ENCODE results near the gene SLC38A7. TPM values are rescaled to one million over a fixed set of nuclear protein-coding genes. Genes with fewer than 3 reads are reported as not detected.
A peak's percentile ranks its signal among the peaks of the same experiment; 100 is the strongest.
"Not testable (repeated sequence)": the region's sequence is repeated elsewhere in the genome, so short reads cannot be mapped to it uniquely, and the experiment has no call there.

SLC38A7 gene
- 36.1 TPM for total RNA-seq
- long read RNA-seq, full-length matches to known transcripts = 33 of 57 reads
- long read RNA-seq, partial matches to known transcripts = 4 of 57 reads
- long read RNA-seq, other reads (novel, unspliced or antisense) = 20 of 57 reads

DNA sequence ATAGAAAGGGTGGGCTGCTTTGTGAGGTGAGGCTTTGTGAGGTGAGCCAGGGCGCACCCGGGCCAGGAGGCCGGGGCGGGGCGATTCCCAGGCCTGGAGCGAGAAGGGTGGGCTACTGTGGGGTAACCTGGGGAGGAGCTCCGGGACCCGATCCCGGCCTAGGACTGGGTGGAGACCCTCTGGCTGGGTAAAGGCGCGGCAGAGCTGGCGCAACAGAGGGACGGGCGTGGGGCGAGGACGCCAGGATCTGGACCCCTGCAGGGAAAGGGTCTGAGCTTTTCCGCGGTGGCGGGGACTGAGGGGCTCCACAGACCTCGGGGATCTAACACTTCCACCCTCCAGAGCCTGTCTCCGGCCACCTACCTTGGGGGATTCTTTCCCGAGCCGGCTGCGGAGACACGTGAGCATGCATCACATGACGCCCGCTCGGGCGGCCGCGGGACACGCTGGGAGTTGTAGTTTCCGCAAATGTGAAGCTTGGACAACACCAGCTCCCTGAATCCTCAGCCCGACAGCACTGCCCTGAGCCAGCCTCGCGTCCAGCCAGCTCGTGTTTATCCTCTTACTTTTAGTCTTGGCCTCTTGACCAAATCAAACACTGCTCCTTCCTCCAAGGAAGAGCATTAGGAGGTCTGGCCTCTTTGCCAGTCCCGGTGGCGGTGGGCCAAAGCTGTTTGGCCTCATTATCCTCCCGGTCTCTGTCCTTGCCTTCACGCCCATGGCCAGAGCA lies at the start of gene SLC38A7:
SLC38A7 (minus strand) TSS at position 417 of the 730 bp plus-strand sequence. CDS start 4,644 bp downstream, outside the sequence.
- ATAC-seq (peak; percentile 92), DNase-seq (peak; percentile 93)
- intact Hi-C loops (cut with micrococcal nuclease) = loop anchor here (10.0 kb wide), 1 partner anchor 50 kb away; the partner anchor contains the start of gene GOT2

DNA sequence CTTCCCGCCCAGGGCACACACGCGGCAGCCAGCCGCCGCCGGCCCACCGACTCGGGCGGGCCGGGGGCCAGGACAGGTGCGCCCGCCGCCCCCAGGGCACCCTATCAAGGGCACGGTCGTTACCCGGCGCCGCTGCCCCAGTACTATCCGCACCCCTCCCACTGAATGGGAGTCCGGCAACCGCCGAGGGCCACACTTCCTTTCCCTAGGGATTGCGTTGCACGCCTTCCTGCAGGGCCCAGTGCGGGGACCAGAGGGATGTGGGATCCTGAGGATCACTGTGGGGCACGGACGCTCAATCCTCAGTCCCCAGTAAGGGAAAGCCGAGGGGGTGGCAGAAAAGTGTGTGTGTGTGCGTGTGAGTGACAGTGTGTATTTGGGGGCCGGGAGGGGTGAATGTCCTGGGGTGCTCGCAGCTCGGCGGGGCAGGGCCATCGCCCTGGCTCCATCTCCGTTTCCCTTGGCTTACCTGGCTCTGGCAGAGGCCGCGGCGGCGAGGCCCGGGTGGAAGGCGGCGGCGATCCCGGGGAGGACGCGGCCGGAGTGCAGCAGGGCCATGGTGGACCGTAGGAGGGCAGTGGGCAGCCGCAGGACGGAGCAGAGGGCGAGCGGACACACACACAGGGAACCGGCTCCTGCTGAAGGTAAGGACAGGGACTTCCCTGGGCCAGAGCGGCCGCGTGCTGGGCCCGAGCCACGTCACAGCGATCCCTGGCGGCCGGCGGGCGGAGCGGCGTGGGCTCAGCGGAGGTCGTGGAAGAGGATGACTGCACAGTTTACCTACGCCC lies 49.3 kb upstream of the SLC38A7 start, which contains the start of gene GOT2:
GOT2 (minus strand) TSS at position 646 of the 788 bp plus-strand sequence; CDS start at position 558, 88 bp downstream.
- peak; percentile 90 for DNase-seq
- ATAC-seq = peak; percentile 97
- intact Hi-C loops (cut with micrococcal nuclease) = loop anchor here (10.0 kb wide), 1 partner anchor 49 kb away; the partner anchor contains the start of gene SLC38A7

DNA sequence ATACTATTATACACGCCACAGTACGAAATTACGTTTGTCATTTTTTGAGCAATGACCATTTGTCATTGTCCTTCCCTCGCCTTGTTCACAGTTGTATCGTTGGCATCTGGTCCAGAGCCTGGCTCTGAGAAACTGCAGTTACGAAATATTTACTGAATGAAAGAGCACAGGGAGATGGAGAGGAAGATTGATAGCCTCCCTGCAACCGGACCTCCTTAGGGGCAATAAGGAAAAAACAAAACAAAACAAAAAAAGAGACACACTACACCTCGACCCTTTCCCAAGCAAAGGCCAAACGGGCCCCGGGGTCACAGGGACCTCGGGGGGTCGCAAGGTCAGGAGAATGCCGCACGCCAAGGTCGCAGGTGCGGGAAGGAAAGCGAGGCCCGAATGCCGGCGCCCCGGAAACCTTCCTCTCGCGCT lies 48.7 kb upstream of the SLC38A7 start:
- ATAC-seq = peak; percentile 31
- DNase-seq = no peak
- intact Hi-C loops (cut with micrococcal nuclease) = loop anchor here (10.0 kb wide), 1 partner anchor 48 kb away; the partner anchor contains the start of gene SLC38A7

- no peak for ATAC-seq
- intact Hi-C loops (cut with micrococcal nuclease) = loop anchor here (10.0 kb wide), 1 partner anchor 48 kb away; the partner anchor contains the start of gene SLC38A7
Observed at GRCh38 chr16:58732545-58733247, 48.1 kb upstream of the SLC38A7 start.

GRCh38 chr16:58730724-58731370 lies 46.3 kb upstream of the SLC38A7 start:
- ATAC-seq (no peak), DNase-seq (no peak)
- intact Hi-C loops (cut with micrococcal nuclease) = loop anchor here (10.0 kb wide), 1 partner anchor 46 kb away; the partner anchor contains the start of gene SLC38A7

More at GRCh38 chr16:58732545-58733247, 48.1 kb upstream of the SLC38A7 start:
- DNase-seq = no peak

DNA sequence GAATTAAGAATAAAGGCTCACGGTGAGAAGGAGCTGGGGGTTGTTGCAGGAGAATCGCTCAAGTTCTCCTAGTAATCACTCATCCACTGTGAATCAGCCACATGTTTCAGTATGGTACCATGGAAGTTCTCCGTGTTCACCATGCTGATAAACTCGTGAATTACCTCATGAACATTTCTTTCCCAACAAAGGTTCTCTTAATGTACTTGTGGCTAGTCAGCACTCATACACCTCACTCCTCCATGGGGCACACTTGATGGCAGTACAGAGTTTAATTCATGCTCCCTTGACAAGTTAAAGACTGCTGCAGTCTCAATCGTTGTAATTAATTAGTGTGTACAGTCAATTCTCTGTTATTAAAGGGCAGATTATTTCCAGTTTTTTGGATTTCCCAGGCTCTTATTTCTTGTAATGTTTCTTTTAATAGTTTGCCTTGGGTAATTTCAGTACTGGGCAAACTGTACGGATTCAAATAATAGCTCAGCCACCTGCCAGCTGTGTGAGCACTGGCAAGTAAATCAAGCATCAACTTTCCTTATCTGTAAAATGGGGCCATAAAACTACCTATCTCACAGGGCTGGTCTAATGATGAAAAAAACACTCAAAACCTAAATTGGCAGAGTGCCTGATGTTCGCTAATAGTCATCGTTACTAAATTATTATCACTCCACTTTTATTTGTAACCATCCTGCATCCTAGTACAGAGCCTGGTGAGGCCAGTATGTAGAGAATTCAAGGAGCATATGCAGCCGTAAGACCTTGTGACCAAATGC lies 43.4 kb upstream of the SLC38A7 start:
- no peak for DNase-seq
- intact Hi-C loops (cut with micrococcal nuclease) = no loop called here
- peak; percentile 65 for ATAC-seq

DNA sequence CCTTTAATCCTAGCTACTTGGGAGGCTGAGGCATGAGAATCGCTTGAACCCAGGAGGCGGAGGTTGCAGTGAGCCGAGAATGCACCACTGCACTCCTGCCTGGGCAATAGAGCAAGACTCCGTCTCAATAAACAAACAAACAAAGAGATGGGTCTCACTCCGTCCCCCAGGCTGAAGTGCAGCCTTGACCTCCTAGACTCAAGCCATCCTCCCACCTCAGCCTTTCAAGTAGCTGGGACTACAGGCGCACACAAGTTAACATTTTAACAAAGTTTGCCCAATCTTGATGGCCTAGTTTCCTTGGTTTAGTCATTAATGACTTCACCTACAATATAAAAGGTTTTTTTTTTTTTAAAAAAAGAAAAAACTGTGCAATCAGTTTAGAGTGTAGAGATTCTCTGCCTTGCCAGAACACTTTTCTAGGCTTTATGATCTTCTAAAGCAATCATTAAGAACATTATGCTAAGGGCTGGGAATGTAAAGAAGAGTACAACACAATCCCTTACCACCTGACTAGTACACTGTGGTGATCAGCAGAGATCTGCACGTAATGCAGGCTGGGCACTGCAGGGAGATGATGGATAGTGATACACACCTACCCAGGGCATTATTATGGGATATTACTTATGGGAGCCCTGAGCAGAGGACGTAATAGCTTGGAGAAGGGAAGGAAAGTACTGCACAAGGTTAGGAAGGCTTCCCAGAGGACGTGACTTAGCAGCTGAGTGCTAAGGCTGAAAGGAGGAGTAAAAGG lies 42.6 kb upstream of the SLC38A7 start:
- ATAC-seq (no peak), DNase-seq (no peak)
- intact Hi-C loops (cut with micrococcal nuclease) = no loop called here

GRCh38 chr16:58723109-58723508 lies 38.5 kb upstream of the SLC38A7 start:
- intact Hi-C loops (cut with micrococcal nuclease) = no loop called here
- no peak for DNase-seq

GRCh38 chr16:58717994-58718393 lies 33.4 kb upstream of the SLC38A7 start:
- ATAC-seq (no peak), DNase-seq (no peak)
- intact Hi-C loops (cut with micrococcal nuclease) = no loop called here

More at GRCh38 chr16:58723109-58723508, 38.5 kb upstream of the SLC38A7 start:
- no peak for ATAC-seq

DNA sequence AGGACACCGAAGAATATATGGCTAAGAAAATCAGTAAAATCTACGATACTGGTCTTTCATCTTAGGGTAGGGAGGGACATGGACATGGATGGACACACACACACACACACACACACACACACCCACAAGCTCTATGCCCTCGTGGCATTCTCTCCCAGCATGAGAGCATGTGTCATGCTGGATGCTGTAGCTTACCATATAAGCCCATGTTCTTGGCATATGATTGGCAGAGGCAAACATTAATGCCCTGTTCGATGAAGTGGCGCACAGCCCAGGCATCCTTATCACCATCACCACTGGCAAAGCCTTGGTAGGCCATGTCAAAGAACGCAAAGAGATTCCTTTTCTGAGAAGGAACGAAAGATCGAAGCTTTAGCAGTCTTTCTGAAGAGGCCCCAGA lies 31.9 kb upstream of the SLC38A7 start:
- intact Hi-C loops (cut with micrococcal nuclease) = no loop called here
- peak; percentile 52 for ATAC-seq
- DNase-seq = no peak

DNA sequence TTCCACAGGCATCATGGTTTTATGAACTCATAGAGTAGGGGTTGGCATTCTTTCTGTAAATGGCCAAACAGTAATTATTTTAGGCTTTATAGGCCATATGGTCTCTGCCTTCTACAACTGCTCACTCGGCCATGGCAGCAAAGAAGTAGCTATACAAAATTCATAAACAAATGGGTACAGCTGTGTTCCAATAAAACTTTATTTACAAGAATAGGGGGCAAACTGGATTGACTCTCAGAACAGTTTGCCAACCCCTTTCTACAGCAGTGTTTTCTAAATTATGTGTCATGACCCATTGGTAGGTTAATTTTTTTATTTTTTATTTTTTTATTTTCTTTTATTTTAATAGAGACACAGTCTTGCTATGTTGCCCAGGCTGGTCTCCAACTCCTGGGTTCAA lies 29.2 kb upstream of the SLC38A7 start:
- ATAC-seq = no peak
- DNase-seq = no peak
- intact Hi-C loops (cut with micrococcal nuclease) = no loop called here

- ATAC-seq (no peak), DNase-seq (no peak)
- intact Hi-C loops (cut with micrococcal nuclease) = no loop called here
Observed at GRCh38 chr16:58709333-58709732, 24.8 kb upstream of the SLC38A7 start.

- DNase-seq (no peak), ATAC-seq (no peak)
- intact Hi-C loops (cut with micrococcal nuclease) = no loop called here
Observed at GRCh38 chr16:58699151-58699550, 14.6 kb upstream of the SLC38A7 start.

DNA sequence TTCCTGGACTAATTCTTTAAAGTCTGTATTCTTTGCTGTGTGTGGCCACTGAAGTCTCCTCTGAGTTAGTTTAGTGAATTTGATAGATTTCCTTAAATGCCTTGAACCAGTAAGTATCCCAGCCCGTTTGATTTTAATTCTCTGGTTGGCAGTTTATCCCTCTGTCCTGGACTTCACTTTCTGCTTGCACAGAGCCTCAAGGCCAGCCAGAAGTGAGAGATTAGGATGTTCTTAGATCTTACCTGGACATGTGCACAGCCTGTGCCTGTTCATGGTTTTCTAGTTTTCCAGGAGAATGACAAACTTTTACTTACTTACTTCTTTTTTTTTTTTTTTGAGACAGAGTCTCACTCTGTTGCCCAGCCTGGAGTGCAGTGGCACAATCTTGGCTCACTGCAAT lies 10.8 kb upstream of the SLC38A7 start:
- DNase-seq (no peak), ATAC-seq (no peak)
- intact Hi-C loops (cut with micrococcal nuclease) = no loop called here

DNA sequence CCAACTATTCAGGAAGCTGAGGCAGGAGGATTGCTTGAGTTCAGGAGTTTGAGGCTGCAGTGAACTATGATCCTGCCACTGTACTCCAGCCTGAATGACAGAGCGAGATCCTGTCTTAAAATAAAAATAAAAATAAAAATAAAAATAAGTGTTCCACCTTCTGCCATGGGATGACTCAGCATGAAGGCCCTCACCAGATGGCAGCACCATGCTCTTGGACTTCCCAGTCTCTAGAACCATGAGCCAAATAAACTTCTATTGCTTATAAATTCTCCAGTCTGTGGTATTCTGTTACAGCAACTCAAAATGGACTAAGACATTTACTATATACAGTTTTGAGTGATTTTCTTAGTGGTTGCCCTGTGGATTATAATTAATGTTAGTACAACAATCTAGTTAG lies 7.9 kb upstream of the SLC38A7 start:
- ATAC-seq (no peak), DNase-seq (no peak)
- intact Hi-C loops (cut with micrococcal nuclease) = no loop called here

- intact Hi-C loops (cut with micrococcal nuclease) = loop anchor here (10.0 kb wide), 1 partner anchor 48 kb away; the partner anchor contains the start of gene GOT2
- ATAC-seq, DNase-seq: not testable (repeated sequence)
Observed at GRCh38 chr16:58686985-58687706, 2.6 kb upstream of the SLC38A7 start.

All from left ventricle myocardium superior (tissue), 1 donor.